ENCODE data around the gene TEX38.

The TEX38 gene

DNA sequence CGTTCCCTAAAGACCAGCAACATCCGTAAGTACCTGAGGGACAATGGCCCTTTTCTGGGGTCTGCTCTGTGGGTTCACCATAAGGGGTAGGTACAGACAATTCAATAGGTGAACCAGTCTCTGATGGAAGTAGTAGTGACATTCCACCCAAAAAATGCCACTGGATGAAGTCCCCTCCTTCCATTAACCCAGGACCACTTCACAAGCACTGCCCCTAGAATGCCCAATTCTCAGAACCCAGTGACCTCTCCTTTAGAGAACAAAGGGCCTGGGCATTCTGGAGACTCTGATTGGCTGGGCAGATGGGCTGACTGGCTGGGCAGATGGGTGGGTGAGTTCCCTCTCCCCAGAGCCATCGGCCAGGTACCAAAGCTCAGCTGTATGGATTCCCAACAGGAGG, at the start of gene TEX38:
TEX38 (plus strand) TSS at position 301 of the 400 bp plus-strand sequence; CDS start at position 382, 81 bp downstream.
- no peak within 1 kb of the TSS for H3K4me3 ChIP-seq (ENCODE audit: control insufficient read depth, low read depth, low read length)
- TF ChIP-seq, protein P1, sequence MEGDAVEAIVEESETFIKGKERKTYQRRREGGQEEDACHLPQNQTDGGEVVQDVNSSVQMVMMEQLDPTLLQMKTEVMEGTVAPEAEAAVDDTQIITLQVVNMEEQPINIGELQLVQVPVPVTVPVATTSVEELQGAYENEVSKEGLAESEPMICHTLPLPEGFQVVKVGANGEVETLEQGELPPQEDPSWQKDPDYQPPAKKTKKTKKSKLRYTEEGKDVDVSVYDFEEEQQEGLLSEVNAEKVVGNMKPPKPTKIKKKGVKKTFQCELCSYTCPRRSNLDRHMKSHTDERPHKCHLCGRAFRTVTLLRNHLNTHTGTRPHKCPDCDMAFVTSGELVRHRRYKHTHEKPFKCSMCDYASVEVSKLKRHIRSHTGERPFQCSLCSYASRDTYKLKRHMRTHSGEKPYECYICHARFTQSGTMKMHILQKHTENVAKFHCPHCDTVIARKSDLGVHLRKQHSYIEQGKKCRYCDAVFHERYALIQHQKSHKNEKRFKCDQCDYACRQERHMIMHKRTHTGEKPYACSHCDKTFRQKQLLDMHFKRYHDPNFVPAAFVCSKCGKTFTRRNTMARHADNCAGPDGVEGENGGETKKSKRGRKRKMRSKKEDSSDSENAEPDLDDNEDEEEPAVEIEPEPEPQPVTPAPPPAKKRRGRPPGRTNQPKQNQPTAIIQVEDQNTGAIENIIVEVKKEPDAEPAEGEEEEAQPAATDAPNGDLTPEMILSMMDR (IDR thresholded peaks at IDR 0.05; ENCODE audit: control insufficient read depth, insufficient read depth, low read depth, low read length, missing control alignments): no peak
- DNase-seq (ENCODE audit: low read depth): no peak

DNA sequence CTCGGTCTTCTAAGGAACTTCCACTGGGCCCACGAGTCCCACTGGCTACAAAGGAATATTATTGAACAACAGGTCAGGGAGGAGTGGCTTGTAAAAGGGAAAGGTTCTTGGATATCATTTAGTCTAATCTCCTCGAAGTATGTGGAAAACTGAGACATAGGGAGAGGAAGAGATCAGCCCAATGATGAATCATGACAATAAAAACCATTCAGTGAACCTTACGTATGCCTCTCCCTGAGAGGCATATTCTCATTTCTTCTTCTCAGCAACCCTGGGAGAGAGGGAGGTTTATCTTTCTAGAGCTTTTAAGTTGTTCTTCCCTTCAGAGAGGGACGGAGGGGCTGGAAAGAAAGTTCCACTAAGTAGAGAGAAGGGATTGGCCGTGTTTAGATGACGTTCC, 49.7 kb upstream of the TEX38 start:
- DNase-seq (ENCODE audit: low read depth): no peak
- H3K4me3 ChIP-seq (ENCODE audit: control insufficient read depth, low read depth, low read length): no peak overlapping the region
- TF ChIP-seq, protein P1 (IDR thresholded peaks at IDR 0.05; ENCODE audit: control insufficient read depth, insufficient read depth, low read depth, low read length, missing control alignments): no peak

DNA sequence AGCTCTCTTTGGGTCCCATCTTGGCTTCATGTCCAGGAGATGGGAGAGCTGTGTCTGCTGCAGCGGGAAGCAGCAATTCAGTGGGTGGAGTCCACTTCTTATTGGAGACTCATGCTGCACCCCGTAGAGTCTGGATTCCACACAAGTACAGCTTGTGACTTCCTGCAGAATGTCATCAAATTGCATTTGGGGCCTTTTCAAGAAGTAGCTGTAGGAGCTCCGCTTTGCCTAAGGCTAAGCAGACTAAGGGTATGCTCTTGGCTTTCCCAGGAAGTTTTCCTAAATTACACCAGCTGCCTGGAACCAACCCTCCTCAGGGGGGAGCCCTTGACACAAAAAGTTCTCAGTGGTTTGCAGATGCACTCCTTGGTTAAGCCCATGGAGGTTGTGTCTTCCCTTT, 49.3 kb upstream of the TEX38 start:
- no peak overlapping the region for H3K4me3 ChIP-seq (ENCODE audit: control insufficient read depth, low read depth, low read length)
- TF ChIP-seq, protein P1 (IDR thresholded peaks at IDR 0.05; ENCODE audit: control insufficient read depth, insufficient read depth, low read depth, low read length, missing control alignments): peak; percentile 57
- no peak for DNase-seq (ENCODE audit: low read depth)

DNA sequence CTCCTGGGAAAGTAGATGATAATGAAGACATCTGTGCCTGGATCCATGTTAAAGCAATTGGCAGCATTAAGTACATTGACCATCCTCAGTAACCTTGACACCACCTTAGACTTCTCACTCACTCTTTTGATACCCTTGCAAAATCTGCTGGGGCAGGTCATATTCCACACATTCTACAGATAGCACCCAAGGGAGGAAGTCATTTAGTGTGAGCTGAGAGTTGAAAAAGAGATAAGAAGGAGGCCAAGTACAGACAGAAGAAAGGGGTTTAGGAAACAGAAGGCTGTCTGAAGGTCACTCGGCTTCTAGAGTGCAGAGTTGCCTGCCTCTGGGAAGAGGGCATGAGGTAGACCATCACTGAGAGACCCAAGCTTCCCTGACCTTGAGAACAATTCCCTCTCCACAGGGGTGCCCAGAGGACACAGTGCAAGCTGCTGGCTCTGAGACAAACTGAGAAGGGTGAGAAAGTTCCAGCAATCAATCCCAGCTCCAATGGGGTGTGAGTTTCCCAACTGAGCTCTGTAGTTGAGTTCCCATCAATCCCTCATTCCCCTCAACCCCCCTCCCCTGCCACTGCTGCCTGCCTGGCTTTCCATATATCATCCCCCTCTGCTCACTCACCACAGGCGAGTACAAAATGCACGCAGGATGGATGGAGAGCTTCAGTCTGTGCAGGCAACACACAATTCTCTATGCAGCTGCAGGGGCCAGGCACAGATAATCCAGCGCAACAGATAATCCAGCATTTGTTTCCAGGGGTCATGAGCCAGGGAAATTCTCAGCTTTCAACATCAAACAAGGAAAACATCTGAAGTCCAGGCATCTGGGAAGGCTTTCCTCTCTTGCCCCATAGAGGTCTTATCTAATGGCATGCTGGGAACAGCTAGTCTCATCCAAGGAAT, 47.7 kb upstream of the TEX38 start:
- TF ChIP-seq, protein P1 (IDR thresholded peaks at IDR 0.05; ENCODE audit: control insufficient read depth, insufficient read depth, low read depth, low read length, missing control alignments): no peak
- H3K4me3 ChIP-seq (ENCODE audit: control insufficient read depth, low read depth, low read length): no peak overlapping the region
- DNase-seq (ENCODE audit: low read depth): no peak

DNA sequence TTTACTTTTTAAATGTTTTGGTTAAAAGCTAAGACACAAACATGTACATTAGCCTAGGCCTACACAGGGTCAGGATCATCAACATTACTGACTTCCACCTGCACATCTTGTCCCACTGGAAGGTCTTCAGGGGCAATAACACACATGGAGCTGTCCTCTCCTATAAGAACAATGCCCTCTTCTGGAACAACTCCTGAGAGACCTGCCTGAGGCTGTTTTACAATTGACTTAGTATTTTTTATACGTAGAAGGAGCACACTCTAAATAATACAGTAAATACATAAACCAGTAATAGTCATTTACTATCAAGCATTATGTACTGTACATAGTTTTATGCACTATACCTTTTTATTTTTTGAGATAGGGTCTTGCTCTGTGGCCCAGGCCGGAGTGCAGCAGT, 40.9 kb upstream of the TEX38 start:
- DNase-seq (ENCODE audit: low read depth): no peak
- no peak overlapping the region for H3K4me3 ChIP-seq (ENCODE audit: control insufficient read depth, low read depth, low read length)
- TF ChIP-seq, protein P1 (IDR thresholded peaks at IDR 0.05; ENCODE audit: control insufficient read depth, insufficient read depth, low read depth, low read length, missing control alignments): no peak

DNA sequence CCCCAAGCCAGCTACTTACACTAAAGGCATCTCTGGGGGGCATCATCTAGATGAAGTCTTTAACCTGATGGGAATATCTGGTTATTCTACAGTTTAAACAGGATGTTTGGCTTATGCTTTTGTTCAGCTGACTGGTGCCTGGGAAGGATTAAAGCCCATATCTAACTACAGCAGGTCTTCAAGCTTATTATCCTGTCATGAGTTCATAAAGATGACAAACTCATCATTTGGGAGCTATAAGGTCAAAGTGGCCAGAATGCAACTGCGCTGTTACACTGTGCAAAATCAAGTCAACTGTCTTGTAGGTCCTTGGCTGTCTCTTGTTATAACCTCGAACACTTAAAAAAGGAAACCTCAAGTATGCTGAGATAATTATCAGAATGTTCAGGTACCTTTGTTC, 36.4 kb upstream of the TEX38 start:
- DNase-seq (ENCODE audit: low read depth): no peak
- H3K4me3 ChIP-seq (ENCODE audit: control insufficient read depth, low read depth, low read length): no peak overlapping the region
- TF ChIP-seq, protein P1 (IDR thresholded peaks at IDR 0.05; ENCODE audit: control insufficient read depth, insufficient read depth, low read depth, low read length, missing control alignments): no peak
